ENCODE measurements around the gene RPS27. TPM values are rescaled to one million over a fixed set of nuclear protein-coding genes. Genes with fewer than 3 reads are reported as not detected.
A peak's percentile ranks its signal among the peaks of the same experiment; 100 is the strongest.

Gene RPS27
- total and polyA plus RNA-seq, 2 of the 13 experiments (the other 11 are each of a cell fraction or from before 2014, with no cell fraction given): 3,737 to 9,964 TPM

- no peak for TF ChIP-seq TRIM22 (IDR thresholded peaks at IDR 0.05)
- peak; percentile 70; the same call in 1 of the 2 replicates for TF ChIP-seq ZNF704 (CRISPR knock-in tag; IDR thresholded peaks at IDR 0.05; ENCODE audit: borderline replicate concordance)
- peak; percentile 59; the same call in 1 of the 2 replicates for TF ChIP-seq BATF2 (CRISPR knock-in tag; IDR thresholded peaks at IDR 0.05)
- TF ChIP-seq ZNF138 (CRISPR knock-in tag; IDR thresholded peaks at IDR 0.05; ENCODE audit: low read depth): no peak
- TF ChIP-seq SOX13 (IDR thresholded peaks at IDR 0.05): no peak; the same call in 1 of the 2 replicates
- TF ChIP-seq SOX13 (CRISPR knock-in tag; conservative IDR thresholded peaks at IDR 0.05 in 1 of 2, IDR thresholded peaks at IDR 0.05 in 1 of 2): 0 out of 4 replicates have a peak, but pooled peaks of 1 of the 2 experiments have one; percentile 7
- peak; percentile 81 for TF ChIP-seq ZNF687 (CRISPR knock-in tag; IDR thresholded peaks at IDR 0.05)
- TF ChIP-seq TP53 (CRISPR knock-in tag; conservative IDR thresholded peaks at IDR 0.05): no peak
- peak; percentile 86 for TF ChIP-seq ARID4A (CRISPR knock-in tag; IDR thresholded peaks at IDR 0.05; ENCODE audit: borderline replicate concordance)
- TF ChIP-seq FUBP1 (CRISPR knock-in tag; IDR thresholded peaks at IDR 0.05; ENCODE audit: borderline replicate concordance): 0 out of 2 replicates have a peak, but pooled peaks have one; percentile 20
- peak; percentile 68; the same call in 1 of the 2 replicates for TF ChIP-seq KMT2B (CRISPR knock-in tag; IDR thresholded peaks at IDR 0.05)
- TF ChIP-seq CBX2 (IDR thresholded peaks at IDR 0.05; ENCODE audit: low read depth, low read length): no peak
- TF ChIP-seq CBX2 (CRISPR knock-in tag; IDR thresholded peaks at IDR 0.05; ENCODE audit: low read depth): no peak
These were observed 32.2 kb upstream of the RPS27 start, which contains the start of gene CRTC2 (continued) for GRCh38 chr1:153958111-153958960.
